Colon (tissue), 2 donors: ENCODE data around the gene CCDC180.
"Not testable (repeated sequence)": the region's sequence is repeated elsewhere in the genome, so short reads cannot be mapped to it uniquely, and the experiment has no call there.

Experiments
- FAIRE-seq: peaks from 2 replicates; lab custom pipeline; 2012; peaks lifted over from hg19 to GRCh38; lab: Jason Lieb, UNC
- donor health status: control.
- donor health status: control.

CCDC180 gene

DNA sequence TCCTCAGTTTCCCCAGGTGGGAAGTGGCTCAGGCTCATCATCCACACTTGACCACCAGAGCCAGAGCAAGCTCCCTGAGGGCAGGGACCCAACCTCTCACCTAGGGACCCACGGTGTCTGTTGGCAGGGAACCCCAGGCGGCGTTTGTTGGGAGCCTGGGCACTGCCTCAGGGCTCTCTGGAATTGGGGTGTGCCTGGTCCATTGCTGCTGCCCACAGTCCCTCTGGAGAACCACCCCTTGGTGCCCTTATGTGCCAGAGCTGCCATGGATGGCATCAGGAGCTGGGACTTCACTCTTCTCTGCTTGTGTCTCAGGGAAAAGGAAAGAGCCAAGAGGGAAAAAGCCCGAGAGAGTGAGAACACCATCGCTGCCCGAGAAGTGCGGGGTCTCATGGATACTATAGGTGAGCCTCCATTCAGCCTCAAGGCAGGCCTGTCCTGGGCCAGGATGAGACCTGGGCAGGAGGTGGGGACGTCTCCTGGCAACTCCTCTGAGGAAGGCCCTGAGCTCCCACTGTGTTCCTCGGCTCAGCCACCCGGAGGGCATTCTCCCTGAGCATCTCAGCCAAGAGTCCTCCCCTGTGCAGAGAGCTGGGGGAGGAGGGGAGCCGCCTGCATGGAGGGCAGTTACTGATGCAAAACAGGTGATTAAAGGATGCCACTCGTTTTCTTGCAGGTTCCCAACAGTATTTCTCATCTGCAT is 4.5 kb downstream of the CCDC180 start:
- no peak for FAIRE-seq

DNA sequence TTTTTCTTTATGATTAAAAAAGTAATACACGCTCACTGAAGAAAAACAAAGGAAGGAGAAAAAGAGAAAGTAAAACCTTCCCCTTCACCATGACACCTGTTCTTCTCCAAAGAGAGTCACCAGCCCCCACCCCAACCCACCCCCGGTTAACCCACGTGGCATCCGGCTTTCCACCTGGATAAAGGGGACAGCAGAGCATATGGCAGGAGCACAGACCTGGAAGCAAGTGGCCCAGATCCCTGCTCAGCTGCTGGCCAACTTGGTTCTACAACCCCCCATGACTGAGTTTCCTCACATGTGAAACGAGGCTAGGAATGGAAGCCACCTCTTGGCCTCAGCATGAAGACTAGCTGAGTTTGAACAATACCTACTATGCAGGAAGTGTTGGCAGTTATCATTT is 5.1 kb downstream of the CCDC180 start:
- FAIRE-seq = no peak

DNA sequence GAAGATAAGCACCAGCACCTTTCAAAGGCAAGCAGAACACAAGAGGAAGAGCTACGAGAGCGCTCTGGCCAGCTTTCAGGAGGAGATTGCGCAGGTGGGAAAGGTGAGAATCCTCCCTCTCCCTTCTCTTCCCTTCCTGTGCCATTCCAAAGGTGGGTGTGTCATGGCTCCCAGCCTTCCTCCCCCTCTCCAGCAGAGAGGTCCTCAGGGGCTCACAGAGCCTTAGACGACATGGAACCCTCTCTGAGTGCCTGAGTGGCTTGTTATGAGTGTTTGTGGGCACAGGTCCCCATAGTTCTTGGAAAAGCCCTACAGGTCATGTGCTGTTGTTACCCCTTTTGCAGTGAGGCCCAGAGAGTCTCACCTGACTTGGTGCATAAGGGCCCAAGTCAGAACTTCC is 5.8 kb downstream of the CCDC180 start:
- no peak for FAIRE-seq

DNA sequence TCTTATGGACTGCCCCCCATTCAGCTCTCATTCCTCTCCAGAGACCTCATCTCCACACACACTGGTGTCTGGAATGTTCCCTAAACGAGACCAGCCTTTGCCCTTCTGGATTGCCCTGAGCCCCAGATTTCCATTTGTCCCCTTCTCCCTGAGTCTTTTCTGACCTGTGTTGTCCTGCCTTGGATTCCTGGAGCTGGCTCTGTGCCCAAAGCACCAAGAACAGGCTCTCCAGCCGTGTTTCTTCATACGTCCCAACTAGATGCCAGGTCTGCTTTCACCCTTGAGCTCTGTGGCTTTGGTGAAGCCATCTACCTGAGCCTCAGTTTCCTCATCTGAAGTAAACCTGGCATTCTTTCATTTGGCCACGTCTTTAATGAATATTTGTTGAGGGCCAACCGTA is 6.3 kb downstream of the CCDC180 start:
- no peak for FAIRE-seq

DNA sequence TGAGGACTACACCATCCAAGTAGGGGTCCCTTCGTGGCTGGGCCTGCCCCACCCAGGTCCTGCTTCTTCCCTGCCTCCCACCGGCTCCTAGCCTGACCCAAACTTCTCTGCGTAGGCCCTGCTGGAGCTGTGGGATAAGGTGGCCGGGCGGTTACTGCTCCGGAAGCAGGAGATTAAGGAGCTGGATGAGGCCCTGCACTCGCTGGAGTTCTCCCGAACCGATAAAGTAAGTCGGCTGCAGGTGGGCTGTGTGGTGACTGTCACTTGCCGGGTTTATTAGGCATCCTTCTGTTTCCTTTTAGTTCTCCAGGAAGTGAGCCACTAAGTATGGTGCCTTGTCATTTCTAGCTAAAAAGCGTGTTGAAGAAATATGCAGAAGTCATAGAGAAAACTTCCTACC is 7.0 kb downstream of the CCDC180 start:
- no peak for FAIRE-seq

DNA sequence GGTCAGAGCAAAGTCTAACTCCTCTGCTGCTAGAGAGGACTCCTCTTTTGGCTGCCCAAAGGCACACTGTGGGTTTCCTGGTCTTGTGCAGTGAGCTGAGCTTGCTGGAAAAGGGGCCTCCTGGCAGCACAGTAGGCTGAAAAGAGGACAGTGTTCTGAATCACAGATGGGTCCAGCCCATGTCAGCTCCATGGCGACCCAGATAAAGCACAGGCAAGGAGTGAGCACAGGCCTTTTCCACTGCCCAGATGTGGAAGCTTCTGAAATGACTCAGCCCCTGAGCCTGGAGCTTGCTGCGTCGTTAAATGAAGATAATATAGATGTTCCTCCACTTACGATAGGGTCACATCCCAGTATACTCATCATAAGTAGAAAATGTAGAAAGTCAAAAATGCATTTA is 8.1 kb downstream of the CCDC180 start:
- no peak for FAIRE-seq

DNA sequence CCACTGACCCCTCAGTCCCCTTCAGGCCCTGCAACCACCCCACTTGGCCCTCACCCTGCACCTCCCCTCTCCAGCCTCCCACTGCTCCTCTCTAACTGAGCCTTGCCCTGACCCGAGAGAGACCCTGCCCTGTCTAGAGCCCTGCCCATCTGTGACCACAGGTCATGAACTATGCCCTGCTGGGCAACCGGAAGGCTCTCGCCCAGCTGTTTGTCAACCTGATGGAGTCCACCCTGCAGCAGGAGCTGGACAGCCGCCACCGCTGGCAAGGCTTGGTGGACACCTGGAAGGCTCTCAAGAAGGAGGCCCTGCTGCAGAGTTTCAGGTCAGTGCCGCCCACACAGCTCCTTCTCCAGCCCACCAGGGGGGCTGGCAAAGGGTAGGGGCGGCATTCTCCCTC is 9.4 kb downstream of the CCDC180 start:
- no peak for FAIRE-seq

DNA sequence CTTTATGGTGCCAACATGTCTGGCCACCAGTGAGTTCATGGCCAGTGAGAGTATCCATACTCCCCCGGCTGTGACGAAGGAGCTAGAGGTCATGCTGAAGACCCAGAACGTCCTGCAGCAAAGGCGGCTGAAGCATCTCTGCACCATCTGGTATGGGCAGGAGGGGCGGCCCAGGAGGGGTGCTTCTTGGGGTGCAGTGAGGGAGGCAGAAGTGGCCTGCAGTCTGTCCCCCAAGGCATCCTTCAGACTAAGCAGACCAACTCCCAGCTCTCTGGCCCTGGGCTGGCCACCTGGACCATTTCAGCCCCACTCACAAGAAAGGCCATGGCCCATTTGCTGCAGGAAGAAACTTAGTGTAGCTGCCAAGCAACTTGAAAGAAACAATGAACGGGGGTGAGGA is 11.0 kb downstream of the CCDC180 start:
- FAIRE-seq = no peak

DNA sequence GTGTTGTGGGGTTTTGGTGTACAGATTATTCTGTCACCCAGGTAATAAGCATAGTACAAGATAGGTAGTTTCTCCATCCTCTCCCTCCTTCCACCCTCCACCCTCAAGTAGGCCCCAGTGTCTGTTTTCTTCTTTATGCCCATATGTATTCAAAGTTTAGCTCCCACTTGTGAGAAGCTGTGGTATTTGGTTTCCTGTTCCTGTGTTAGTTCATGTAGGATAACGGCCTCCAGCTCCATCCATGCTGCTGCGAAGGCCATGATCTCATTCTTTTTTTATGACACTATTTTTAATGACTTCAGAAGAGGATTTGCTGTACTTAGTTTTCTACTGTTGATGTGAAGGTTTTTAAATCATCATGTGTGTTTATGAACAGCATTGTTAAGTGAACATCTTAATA is 11.9 kb downstream of the CCDC180 start:
- no peak for FAIRE-seq

DNA sequence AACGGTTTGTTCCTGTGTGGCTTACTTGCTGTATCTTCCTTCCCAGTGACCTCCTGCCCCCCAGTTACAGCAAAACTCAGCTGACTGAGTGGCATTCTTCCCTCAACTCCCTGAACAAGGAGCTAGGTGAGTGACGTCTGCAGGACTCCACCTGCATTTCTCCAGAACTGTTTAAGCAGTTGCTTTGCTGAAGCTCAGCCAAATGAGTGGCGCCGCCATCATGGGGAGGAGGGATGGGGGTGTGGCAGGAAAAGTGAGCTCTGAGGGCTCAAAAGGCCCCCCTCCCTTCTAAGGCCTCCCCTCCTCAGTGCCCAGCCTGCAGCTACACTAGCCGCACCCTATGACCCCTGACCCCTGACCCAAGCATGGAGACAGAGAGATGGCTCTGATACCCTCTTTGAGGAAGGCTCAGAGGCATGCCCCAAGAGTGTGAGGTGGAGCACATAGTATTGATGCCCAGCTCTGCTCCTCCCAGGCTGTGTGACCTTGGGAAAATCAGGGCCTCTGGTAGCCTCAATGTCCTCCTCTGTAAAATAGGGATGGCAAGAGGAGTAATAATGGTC is 12.7 kb downstream of the CCDC180 start:
- no peak for FAIRE-seq

DNA sequence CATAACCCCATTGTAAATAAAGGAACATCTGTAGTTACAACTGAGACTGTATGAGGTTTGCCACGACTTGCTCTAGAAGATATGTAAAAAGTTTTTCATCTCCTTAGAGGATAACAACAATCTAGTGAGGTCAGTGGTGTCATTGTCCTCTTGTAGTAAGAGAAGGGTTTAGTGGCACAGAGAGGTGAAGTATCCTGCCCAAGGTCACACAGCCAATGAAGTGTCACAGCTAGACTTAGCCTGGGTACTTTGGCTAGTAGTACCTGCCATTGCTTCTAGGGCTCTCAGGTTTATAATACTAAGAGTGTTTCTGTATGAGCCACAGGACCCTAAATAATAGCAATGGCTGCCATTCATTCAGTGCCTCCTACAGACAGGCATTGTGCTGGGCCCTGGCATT is 13.8 kb downstream of the CCDC180 start:
- FAIRE-seq = no peak

DNA sequence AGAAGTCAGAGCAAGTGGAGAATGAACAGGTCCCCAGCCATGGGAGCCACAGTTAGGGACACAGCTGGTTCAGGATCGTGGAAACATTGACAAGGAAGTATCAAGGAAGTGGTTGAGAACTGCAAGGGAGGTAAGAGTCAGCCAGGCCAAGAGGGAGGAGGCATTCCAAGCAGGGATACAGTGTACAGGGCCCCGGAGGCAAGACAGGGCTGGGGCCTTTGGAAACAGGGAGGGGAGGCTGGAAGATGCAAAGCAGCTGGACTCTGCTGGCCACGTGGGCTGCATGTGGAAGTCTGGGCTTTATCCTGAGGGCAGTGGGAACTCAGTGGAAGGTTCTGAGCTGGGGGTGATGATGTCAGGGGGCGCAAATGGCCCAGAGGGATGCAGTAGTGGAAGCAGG is 14.2 kb downstream of the CCDC180 start:
- no peak for FAIRE-seq

DNA sequence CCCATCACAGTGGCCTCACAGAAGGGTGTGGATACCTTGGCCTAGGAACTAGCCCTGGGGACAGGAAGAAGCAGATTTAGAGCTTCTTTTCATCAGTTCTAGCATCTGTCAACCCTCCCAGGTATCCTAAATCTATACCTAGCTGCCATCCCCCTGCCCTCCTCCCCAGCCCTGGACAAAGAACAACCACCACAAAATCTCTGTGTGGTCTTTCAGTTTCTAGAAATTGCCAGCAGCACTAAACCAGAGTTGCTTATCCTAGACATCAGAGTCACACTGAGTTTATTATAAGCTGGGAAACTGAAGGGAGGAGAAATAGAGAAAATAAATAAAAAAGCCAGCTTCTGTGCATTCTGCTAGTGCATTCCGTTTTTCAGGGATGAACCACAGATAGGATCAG is 14.6 kb downstream of the CCDC180 start:
- no peak for FAIRE-seq

DNA sequence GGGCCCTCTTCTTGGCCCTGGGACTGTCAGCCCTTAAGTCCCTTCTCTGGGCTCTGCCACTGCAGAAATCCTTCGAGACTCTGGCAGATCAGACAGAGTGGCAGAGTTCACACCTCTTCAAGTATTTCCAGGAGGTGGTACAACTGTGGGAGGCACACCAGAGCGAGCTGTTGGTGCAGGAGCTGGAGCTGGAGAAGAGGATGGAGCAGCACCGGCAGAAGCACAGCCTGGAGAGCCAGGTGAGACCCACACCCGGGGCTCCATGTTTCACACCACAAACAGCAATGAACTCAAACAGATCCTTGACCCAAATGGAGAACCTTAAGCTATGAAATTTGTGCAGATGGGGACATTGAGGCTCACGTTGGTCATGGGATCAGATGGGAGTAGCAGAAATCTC is 17.5 kb downstream of the CCDC180 start:
- FAIRE-seq = no peak

DNA sequence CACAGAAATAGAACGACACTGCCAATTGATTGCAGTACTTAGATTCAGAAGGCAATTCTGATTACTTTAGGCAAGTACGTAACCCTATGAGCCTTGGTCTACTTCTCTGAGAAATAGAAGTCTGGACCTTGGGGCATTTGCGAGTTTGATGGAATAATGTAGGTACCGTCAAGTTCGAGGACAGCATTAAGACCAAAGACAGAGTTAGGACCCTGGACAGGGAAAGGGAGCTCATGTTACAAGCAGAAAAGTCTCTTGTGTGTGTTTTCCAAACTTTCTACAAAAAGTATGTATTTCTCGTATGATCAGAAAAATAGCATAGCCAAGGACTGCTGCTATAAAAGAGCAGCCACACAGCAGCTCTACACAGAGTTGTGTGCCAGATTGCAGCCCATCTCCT is 20.1 kb downstream of the CCDC180 start:
- no peak for FAIRE-seq

DNA sequence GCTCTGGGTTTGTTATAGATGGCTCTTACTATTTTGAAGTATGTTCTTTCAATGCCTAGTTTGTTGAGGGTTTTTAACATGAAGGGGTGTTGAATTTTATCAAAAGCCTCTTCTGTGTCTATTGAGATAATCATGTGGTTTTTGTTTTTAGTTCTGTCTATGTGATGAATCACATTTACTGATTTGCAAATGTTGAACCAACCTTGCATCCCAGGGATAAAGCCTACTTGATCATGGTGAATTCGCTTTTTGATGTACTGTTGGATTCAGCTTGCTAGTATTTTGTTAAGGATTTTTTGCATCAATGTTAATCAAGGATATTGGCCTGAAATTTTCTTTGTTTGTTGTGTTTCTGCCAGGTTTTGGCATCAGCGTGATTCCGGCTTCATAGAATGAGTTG is 25.5 kb downstream of the CCDC180 start:
- FAIRE-seq = no peak

DNA sequence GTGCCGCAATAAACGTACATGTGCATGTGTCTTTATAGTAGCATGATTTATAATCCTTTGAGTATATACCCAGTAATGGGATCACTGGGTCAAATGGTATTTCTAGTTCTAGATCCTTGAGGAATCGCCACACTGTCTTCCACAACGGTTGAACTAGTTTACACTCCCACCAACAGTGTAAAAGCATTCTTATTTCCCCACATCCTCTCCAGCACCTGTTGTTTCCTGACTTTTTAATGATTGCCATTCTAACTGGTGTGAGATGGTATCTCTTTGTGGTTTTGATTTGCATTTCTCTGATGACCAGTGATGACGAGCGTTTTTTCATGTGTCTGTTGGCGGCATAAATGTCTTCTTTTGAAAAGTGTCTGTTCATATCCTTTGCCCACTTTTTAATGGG is 28.2 kb downstream of the CCDC180 start:
- not testable (repeated sequence) for FAIRE-seq

DNA sequence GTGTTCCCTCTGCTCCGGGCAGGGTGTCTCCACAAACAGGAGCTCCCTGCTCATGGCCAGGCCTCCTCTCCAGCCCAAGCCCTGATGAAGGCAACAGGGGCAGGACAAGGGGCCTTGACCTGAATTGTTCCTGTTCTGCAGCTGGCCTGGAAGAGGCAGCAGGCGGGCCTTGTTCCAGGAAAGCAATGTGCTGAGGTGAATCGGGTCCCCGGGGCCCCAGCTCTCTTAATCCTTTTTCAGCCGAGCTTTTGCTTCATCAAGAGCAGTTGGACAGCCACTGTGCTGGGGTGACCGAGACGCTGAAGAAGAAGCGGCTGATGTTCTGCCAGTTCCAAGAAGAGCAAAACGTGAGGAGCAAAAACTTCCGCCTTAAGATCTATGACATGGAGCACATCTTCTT is 41.4 kb downstream of the CCDC180 start:
- no peak for FAIRE-seq

DNA sequence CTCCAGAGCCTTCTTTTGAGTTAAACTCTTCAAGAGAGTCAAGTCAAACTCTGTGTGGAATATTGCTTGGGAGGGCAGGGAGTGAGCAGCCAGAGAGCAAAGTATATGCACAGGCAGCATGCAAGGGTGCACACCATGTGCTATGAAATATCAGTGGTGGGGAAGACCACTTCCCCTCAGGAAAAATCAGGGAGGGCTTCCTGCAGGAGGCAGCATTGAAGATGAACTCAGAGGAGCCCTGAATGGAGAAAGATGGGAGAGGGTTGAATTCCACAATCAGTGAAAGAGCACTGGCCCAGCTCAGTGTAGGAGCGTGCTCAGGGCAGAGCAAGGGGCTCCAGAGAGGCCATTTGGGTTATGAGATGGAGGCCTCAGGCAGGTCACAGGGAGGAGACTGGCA is 41.9 kb downstream of the CCDC180 start:
- FAIRE-seq = no peak

DNA sequence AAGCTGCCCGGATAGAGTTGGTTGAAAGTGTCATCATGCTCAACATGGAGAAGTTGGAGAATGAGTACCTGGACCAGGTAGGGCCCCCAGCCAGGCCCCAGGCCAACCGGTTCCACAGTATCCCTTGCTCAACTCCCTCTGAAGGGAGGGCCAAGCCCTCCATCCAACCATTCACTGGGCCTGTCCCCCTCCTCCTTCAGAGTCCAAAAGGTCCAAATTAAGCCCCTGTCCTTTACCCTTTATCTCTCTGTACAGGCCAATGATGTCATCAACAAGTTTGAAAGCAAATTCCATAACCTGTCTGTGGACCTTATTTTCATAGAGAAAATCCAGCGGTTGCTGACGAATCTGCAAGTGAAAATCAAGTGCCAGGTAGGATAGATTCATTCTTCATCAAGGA is 47.2 kb downstream of the CCDC180 start:
- FAIRE-seq = no peak

DNA sequence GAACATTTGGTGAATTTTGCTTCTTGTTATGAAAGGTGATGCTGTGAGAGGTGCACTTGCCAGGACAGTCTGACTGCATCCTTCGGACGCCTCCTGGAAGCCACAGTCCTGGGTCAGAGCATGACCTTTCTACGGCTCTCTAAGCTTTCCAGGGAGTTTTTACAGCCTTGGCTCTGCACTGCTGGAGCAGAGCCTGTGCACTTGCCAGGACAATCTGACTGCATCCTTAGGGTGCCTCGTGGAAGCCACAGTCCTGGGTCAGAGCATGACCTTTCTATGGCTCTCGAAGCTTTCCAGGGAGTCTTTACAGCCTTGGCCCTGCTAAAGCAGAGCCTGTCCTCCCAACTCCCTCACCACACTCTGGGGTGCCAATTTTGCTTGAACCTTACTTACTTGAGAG is 49.6 kb downstream of the CCDC180 start:
- no peak for FAIRE-seq
